Measurements from ENCODE around the gene ZNF181.

The ZNF181 gene

GRCh38 chr19:34731019-34731829 lies 2.8 kb upstream of the ZNF181 start:
- no peak overlapping the region for H3K4me3 ChIP-seq (ENCODE audit: low read length)
- no peak for TF ChIP-seq CTCF (conservative IDR thresholded peaks at IDR 0.05; ENCODE audit: low read length)
- no peak for DNase-seq (ENCODE audit: low read depth)

GRCh38 chr19:34731964-34732363 lies 2.1 kb upstream of the ZNF181 start:
- DNase-seq (ENCODE audit: low read depth) = no peak
- H3K4me3 ChIP-seq (ENCODE audit: low read length) = no peak overlapping the region
- no peak for TF ChIP-seq CTCF (conservative IDR thresholded peaks at IDR 0.05; ENCODE audit: low read length)

- peak overlapping the region; percentile 87 for H3K4me3 ChIP-seq (ENCODE audit: low read length)
- DNase-seq (ENCODE audit: low read depth) = no peak
- no peak for TF ChIP-seq CTCF (conservative IDR thresholded peaks at IDR 0.05; ENCODE audit: low read length)
Observed at GRCh38 chr19:34732612-34733211, 1.3 kb upstream of the ZNF181 start.

GRCh38 chr19:34733266-34733745 lies 737 bp upstream of the ZNF181 start:
- no peak for DNase-seq (ENCODE audit: low read depth)
- TF ChIP-seq CTCF (conservative IDR thresholded peaks at IDR 0.05; ENCODE audit: low read length) = no peak
- H3K4me3 ChIP-seq (ENCODE audit: low read length) = peak overlapping the region; percentile 87

GRCh38 chr19:34734537-34735103 lies 577 bp downstream of the ZNF181 start:
- H3K4me3 ChIP-seq (ENCODE audit: low read length) = peak overlapping the region; percentile 87
- TF ChIP-seq CTCF (conservative IDR thresholded peaks at IDR 0.05; ENCODE audit: low read length) = no peak
- peak; percentile 85 for DNase-seq (ENCODE audit: low read depth)

- TF ChIP-seq CTCF (conservative IDR thresholded peaks at IDR 0.05; ENCODE audit: low read length) = no peak
- no peak for DNase-seq (ENCODE audit: low read depth)
- no peak overlapping the region for H3K4me3 ChIP-seq (ENCODE audit: low read length)
Observed at GRCh38 chr19:34744896-34745690, 11.1 kb downstream of the ZNF181 start.

Data from AG10803 (cell line).